Measurements from ENCODE around the gene FAM83D.
A peak's percentile ranks its signal among the peaks of the same experiment; 100 is the strongest.
"Not testable (repeated sequence)": the region's sequence is repeated elsewhere in the genome, so short reads cannot be mapped to it uniquely, and the experiment has no call there.

FAM83D gene

GRCh38 chr20:38979434-38979833 is 53.2 kb downstream of the FAM83D start:
- H3K4me1 Mint-ChIP-seq, result no peaks in the 10 kb centered on the region
- H3K9me3 Mint-ChIP-seq, result no peaks in the 10 kb centered on the region
- ATAC-seq (ENCODE audit: low read depth) (no peak), DNase-seq (ENCODE audit: low spot score in 2 of 2) (no peak)
- H3K27me3 Mint-ChIP-seq, result no peaks in the 10 kb centered on the region
- H3K36me3 Mint-ChIP-seq, result peaks cover 2% of the 10 kb centered on the region
- H3K27ac Mint-ChIP-seq, result no peak overlapping the region
- H3K4me3 Mint-ChIP-seq, result no peak overlapping the region

GRCh38 chr20:38979842-38980241 is 53.6 kb downstream of the FAM83D start:
- ATAC-seq (ENCODE audit: low read depth) (no peak), DNase-seq (ENCODE audit: low spot score in 2 of 2) (no peak)
- Mint-ChIP-seq H3K27me3 (no peaks in the 10 kb centered on the region), H3K9me3 (no peaks in the 10 kb centered on the region), H3K4me1 (no peaks in the 10 kb centered on the region), H3K4me3 (no peak overlapping the region), H3K36me3 (no peaks in the 10 kb centered on the region), H3K27ac (no peak overlapping the region)

- peaks cover 2% of the 10 kb centered on the region for H3K36me3 Mint-ChIP-seq
- H3K9me3 Mint-ChIP-seq, result no peaks in the 10 kb centered on the region
- DNase-seq (ENCODE audit: low spot score in 2 of 2), result no peak
- H3K27me3 Mint-ChIP-seq, result no peaks in the 10 kb centered on the region
- H3K4me1 Mint-ChIP-seq, result peaks cover 5% of the 10 kb centered on the region
- H3K27ac Mint-ChIP-seq, result no peak overlapping the region
- no peak for ATAC-seq (ENCODE audit: low read depth)
- no peak overlapping the region for H3K4me3 Mint-ChIP-seq
Observed at GRCh38 chr20:38982291-38982690, 56.1 kb downstream of the FAM83D start.

GRCh38 chr20:38985060-38985459 is 58.8 kb downstream of the FAM83D start:
- Mint-ChIP-seq H3K9me3 (no peaks in the 10 kb centered on the region), H3K27ac (no peak overlapping the region), H3K4me1 (peaks cover 12% of the 10 kb centered on the region), H3K36me3 (peaks cover 6% of the 10 kb centered on the region), H3K27me3 (no peaks in the 10 kb centered on the region), H3K4me3 (no peak overlapping the region)
- DNase-seq (ENCODE audit: low spot score in 2 of 2), result no peak
- ATAC-seq (ENCODE audit: low read depth), result no peak

GRCh38 chr20:38985603-38986170 is 59.5 kb downstream of the FAM83D start:
- H3K4me3 Mint-ChIP-seq, result no peak overlapping the region
- no peak overlapping the region for H3K27ac Mint-ChIP-seq
- DNase-seq (ENCODE audit: low spot score in 2 of 2), result no peak

GRCh38 chr20:38986663-38987062 is 60.4 kb downstream of the FAM83D start:
- ATAC-seq (ENCODE audit: low read depth), result no peak
- DNase-seq (ENCODE audit: low spot score in 2 of 2), result no peak
- peaks cover 12% of the 10 kb centered on the region for H3K4me1 Mint-ChIP-seq
- H3K9me3 Mint-ChIP-seq, result no peaks in the 10 kb centered on the region
- H3K27me3 Mint-ChIP-seq, result no peaks in the 10 kb centered on the region
- H3K36me3 Mint-ChIP-seq, result peaks cover 9% of the 10 kb centered on the region
- H3K4me3 Mint-ChIP-seq, result no peak overlapping the region
- no peak overlapping the region for H3K27ac Mint-ChIP-seq

More at GRCh38 chr20:38985603-38986170, 59.5 kb downstream of the FAM83D start:
- no peaks in the 10 kb centered on the region for H3K9me3 Mint-ChIP-seq
- H3K27me3 Mint-ChIP-seq, result no peaks in the 10 kb centered on the region
- H3K36me3 Mint-ChIP-seq, result peaks cover 9% of the 10 kb centered on the region
- H3K4me1 Mint-ChIP-seq, result peaks cover 12% of the 10 kb centered on the region
- no peak for ATAC-seq (ENCODE audit: low read depth)

GRCh38 chr20:38987777-38988176 is 61.6 kb downstream of the FAM83D start:
- Mint-ChIP-seq H3K36me3 (peaks cover 11% of the 10 kb centered on the region), H3K4me3 (peak overlapping the region; percentile 30), H3K27ac (peak overlapping the region; percentile 9), H3K27me3 (no peaks in the 10 kb centered on the region), H3K4me1 (peaks cover 12% of the 10 kb centered on the region), H3K9me3 (no peaks in the 10 kb centered on the region)
- peak; percentile 74 for ATAC-seq (ENCODE audit: low read depth)
- DNase-seq (ENCODE audit: low spot score in 2 of 2), result peak in 1 of 2 donors; percentile 5

- no peaks in the 10 kb centered on the region for H3K27me3 Mint-ChIP-seq
- no peaks in the 10 kb centered on the region for H3K9me3 Mint-ChIP-seq
- no peak for DNase-seq (ENCODE audit: low spot score in 2 of 2)
- H3K4me3 Mint-ChIP-seq, result no peak overlapping the region
- H3K36me3 Mint-ChIP-seq, result peaks cover 15% of the 10 kb centered on the region
- ATAC-seq (ENCODE audit: low read depth), result no peak
- H3K27ac Mint-ChIP-seq, result no peak overlapping the region
- H3K4me1 Mint-ChIP-seq, result peaks cover 12% of the 10 kb centered on the region
Observed at GRCh38 chr20:38990728-38991127, 64.5 kb downstream of the FAM83D start.

GRCh38 chr20:38991814-38992704 is 65.8 kb downstream of the FAM83D start:
- Mint-ChIP-seq H3K4me3 (no peak overlapping the region), H3K9me3 (no peaks in the 10 kb centered on the region), H3K27ac (no peak overlapping the region), H3K4me1 (peaks cover 9% of the 10 kb centered on the region), H3K36me3 (peaks cover 20% of the 10 kb centered on the region), H3K27me3 (no peaks in the 10 kb centered on the region)
- no peak for ATAC-seq (ENCODE audit: low read depth)
- DNase-seq (ENCODE audit: low spot score in 2 of 2), result no peak

- Mint-ChIP-seq H3K27ac (no peak overlapping the region), H3K27me3 (no peaks in the 10 kb centered on the region), H3K4me3 (no peak overlapping the region), H3K9me3 (no peaks in the 10 kb centered on the region), H3K4me1 (peaks cover 4% of the 10 kb centered on the region), H3K36me3 (peaks cover 25% of the 10 kb centered on the region)
- DNase-seq (ENCODE audit: low spot score in 2 of 2), result no peak
- ATAC-seq (ENCODE audit: low read depth), result no peak
Observed at GRCh38 chr20:38995536-38996044, 69.4 kb downstream of the FAM83D start.

- not testable (repeated sequence) for ATAC-seq (ENCODE audit: low read depth)
Observed at GRCh38 chr20:38996866-38997265, 70.6 kb downstream of the FAM83D start.

GRCh38 chr20:38997622-38998021 is 71.4 kb downstream of the FAM83D start:
- H3K4me3 Mint-ChIP-seq, result no peak overlapping the region
- ATAC-seq (ENCODE audit: low read depth) (peak; percentile 54), DNase-seq (ENCODE audit: low spot score in 2 of 2) (no peak)
- no peaks in the 10 kb centered on the region for H3K9me3 Mint-ChIP-seq
- no peaks in the 10 kb centered on the region for H3K27me3 Mint-ChIP-seq
- H3K4me1 Mint-ChIP-seq, result peaks cover 6% of the 10 kb centered on the region
- peaks cover 26% of the 10 kb centered on the region for H3K36me3 Mint-ChIP-seq
- H3K27ac Mint-ChIP-seq, result no peak overlapping the region

More at GRCh38 chr20:38996866-38997265, 70.6 kb downstream of the FAM83D start:
- H3K4me1 Mint-ChIP-seq; DNase-seq (ENCODE audit: low spot score in 2 of 2); H3K27me3 Mint-ChIP-seq; H3K9me3 Mint-ChIP-seq; H3K4me3 Mint-ChIP-seq; H3K27ac Mint-ChIP-seq: not testable (repeated sequence)
- H3K36me3 Mint-ChIP-seq, result peaks cover 26% of the 10 kb centered on the region

- DNase-seq (ENCODE audit: low spot score in 2 of 2), result no peak
- no peak overlapping the region for H3K4me3 Mint-ChIP-seq
- peaks cover 6% of the 10 kb centered on the region for H3K4me1 Mint-ChIP-seq
- no peaks in the 10 kb centered on the region for H3K9me3 Mint-ChIP-seq
- no peaks in the 10 kb centered on the region for H3K27me3 Mint-ChIP-seq
- ATAC-seq (ENCODE audit: low read depth), result no peak
- no peak overlapping the region for H3K27ac Mint-ChIP-seq
- H3K36me3 Mint-ChIP-seq, result peaks cover 32% of the 10 kb centered on the region
Observed at GRCh38 chr20:38999217-38999616, 73.0 kb downstream of the FAM83D start.

Data from memory B cell (primary cell).